NB4 (cell line): Measurements from ENCODE around the gene APP.

ENCODE experiments used
- DNase-seq: peaks from one replicate; pipeline ENCODE4 v3.0.0; 2010; ENCODE audit warnings: low read depth
- H3K4me3 ChIP-seq: one replicate; pipeline ENCODE4 v1.5.1; 2011; ENCODE audit warnings: mild to moderate bottlenecking, low read depth, low read length, moderate library complexity
- MYC ChIP-seq: IDR thresholded peaks from 2 replicates; pipeline ENCODE4 v1.6.1; 2011; ENCODE audit warnings: low read depth, low read length
- POLR2A ChIP-seq: IDR thresholded peaks from 2 replicates; pipeline ENCODE4 v1.6.1; 2011; ENCODE audit warnings: mild to moderate bottlenecking; ENCODE audit not compliant: insufficient read length; ENCODE audit errors: extremely low read depth
- TF ChIP-seq, protein P1 (sequence below): IDR thresholded peaks from 2 replicates; pipeline ENCODE4 v1.6.1; 2011; ENCODE audit warnings: low read depth, low read length
- TF ChIP-seq, protein P2 (sequence below): IDR thresholded peaks from one replicate; pipeline ENCODE4 v1.5.1; 2012; ENCODE audit warnings: low read depth, low read length

The APP gene

DNA sequence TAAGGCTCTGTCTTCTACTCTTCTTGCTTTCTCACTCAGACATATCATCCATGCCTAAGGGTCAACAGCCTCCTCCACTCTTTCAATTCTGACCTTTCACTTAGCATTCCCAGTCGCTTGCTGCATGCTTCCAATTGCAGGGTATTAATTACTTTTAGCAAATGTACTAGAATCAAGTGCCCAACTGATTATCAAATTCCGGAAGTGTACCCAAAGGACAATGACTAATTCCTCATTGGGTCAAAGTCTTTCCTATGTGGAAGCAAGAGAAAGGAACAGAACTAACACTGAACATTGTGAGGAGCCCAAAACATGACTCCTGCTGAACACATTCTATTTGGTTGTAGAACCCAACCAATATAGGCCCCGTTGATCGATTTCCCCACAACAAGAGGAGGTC, 101.8 kb downstream of the APP start:
- DNase-seq = no peak
- H3K4me3 ChIP-seq = no peak overlapping the region
- TF ChIP-seq, protein P1, sequence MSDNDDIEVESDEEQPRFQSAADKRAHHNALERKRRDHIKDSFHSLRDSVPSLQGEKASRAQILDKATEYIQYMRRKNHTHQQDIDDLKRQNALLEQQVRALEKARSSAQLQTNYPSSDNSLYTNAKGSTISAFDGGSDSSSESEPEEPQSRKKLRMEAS = no peak
- TF ChIP-seq MYC = no peak
- TF ChIP-seq POLR2A = no peak
- TF ChIP-seq, protein P2, sequence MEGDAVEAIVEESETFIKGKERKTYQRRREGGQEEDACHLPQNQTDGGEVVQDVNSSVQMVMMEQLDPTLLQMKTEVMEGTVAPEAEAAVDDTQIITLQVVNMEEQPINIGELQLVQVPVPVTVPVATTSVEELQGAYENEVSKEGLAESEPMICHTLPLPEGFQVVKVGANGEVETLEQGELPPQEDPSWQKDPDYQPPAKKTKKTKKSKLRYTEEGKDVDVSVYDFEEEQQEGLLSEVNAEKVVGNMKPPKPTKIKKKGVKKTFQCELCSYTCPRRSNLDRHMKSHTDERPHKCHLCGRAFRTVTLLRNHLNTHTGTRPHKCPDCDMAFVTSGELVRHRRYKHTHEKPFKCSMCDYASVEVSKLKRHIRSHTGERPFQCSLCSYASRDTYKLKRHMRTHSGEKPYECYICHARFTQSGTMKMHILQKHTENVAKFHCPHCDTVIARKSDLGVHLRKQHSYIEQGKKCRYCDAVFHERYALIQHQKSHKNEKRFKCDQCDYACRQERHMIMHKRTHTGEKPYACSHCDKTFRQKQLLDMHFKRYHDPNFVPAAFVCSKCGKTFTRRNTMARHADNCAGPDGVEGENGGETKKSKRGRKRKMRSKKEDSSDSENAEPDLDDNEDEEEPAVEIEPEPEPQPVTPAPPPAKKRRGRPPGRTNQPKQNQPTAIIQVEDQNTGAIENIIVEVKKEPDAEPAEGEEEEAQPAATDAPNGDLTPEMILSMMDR = no peak

DNA sequence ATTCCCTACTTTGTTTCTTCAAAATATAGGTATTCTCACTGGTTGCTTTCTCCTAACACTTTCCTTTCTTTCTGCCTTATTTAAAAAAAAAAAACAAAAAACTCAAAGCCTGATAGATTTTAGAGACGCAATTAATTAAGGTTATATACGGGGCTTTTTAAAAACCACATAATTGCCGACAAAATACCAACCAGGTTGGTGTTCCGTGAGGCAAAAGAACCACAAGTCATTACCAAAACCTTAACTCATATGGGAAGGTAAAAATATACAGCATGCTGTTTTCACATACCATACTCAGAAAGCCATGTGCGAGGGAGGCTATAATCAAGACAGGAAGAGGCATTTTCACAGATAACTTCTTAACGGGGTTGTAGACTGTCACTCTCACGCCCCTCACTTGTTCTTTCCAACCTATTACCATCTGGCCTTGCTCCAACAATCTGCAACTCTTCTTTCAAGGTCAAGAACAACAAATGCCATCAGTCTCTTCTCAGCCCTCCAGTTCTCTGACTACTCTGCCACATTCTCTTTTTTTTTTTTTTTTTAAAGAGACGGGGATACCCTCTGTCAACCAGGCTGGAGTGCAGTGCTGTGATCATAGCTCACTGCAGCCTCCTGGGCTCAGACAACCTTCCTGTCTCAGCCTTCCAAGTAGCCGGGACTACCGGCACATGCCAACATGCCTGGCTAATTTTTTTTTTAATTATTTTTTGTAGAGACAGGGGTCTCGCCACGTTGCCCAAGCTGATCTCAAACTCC, 102.6 kb downstream of the APP start:
- no peak for DNase-seq
- TF ChIP-seq, protein P2 = no peak
- TF ChIP-seq POLR2A (no peak), MYC (no peak)
- TF ChIP-seq, protein P1 = no peak
- no peak overlapping the region for H3K4me3 ChIP-seq

DNA sequence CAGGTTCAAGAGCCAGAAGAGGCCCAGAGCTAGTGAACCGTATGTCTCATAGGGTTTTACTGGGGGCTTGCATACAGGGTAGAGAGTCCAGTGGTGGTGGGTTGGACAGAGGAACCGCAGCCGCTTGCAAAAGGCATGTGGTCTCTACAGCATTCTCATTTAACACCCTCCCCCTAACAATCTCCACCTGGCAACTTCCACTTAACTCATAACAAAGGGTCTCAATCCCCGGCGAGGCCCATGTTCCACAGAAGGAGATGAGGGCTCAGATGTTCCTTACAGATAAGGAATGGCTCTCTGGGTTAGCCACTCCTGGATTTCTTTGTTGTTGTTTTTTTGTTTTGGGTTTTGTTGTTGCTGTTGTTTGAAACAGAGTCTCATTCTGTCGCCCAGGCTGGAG, 106.1 kb downstream of the APP start:
- no peak for DNase-seq
- TF ChIP-seq, protein P1 = no peak
- TF ChIP-seq, protein P2 = no peak
- no peak for TF ChIP-seq MYC
- TF ChIP-seq POLR2A = no peak
- H3K4me3 ChIP-seq = no peak overlapping the region

DNA sequence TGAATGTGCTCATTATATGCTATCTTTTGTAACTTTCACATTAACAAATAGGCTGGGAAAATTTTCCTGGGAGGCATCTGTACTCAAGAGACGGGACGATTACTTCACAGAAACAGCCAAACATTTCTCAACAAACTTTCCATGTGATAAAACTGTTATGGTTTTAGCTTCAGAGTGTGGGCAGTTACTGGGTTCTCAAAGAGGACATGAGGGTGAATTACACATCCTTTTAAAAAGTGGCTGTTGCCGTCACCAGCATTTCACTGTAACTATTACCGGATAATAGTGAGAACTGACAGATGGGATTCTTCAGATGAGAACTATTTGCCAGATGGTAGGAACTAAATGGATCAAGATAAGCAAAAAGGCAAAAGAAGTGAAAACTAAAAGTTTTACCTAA, 109.1 kb downstream of the APP start:
- DNase-seq = no peak
- TF ChIP-seq, protein P2 = no peak
- TF ChIP-seq POLR2A (no peak), MYC (no peak)
- TF ChIP-seq, protein P1 = no peak
- no peak overlapping the region for H3K4me3 ChIP-seq

DNA sequence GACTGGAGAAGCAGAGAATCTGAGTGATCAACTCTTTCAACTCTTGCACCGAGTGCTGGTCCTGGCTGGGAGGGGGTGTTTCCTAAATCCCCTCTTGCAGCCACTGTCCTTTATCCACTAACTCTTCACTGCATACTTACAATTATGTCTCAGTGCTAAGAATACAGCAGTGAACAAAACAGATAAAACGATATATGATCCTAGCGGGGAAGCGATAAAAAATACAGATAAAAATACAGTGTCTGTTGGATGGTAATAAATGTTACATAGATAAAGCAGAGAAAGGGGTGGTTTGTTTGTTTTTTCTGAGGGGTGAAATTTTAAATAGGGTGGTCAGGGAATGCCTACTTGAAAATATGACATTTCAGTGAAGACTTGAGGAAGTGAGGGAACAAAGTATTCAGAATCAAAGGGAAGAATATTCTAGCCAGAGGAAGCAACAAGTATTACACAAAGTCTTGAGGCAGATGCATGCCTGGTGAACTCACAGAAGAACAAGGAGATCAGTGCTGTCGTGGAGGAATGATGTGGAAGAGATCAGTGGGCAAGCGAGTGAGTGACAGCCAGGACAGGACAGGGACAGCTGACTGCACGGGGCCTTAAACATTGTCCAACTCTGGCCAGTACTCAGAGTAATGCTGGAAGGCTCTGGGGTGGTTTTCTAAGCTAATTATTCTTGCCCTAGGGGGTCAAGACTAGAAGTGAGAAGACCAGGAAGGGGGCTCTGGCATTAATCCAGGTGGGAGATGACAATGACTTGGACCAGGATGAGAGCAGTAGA, 110.0 kb downstream of the APP start:
- DNase-seq = no peak
- TF ChIP-seq, protein P2 = no peak
- TF ChIP-seq MYC (no peak), POLR2A (no peak)
- TF ChIP-seq, protein P1 = no peak
- no peak overlapping the region for H3K4me3 ChIP-seq
